HepG2 (cell line): Measurements from ENCODE around the gene ZKSCAN8. TPM values are rescaled to one million over a fixed set of nuclear protein-coding genes. Genes with fewer than 3 reads are reported as not detected.

Source experiments
- BRF2 ChIP-seq: sonication (generic); formaldehyde crosslinking; IDR thresholded peaks from 2 replicates; pipeline ENCODE4 v1.8.1; 2022; ENCODE audit warnings: mild to moderate bottlenecking, missing genetic modification reagents
- HOXA3 ChIP-seq: sonication (generic); formaldehyde crosslinking; IDR thresholded peaks from 2 replicates; pipeline ENCODE4 v1.5.0; 2020; ENCODE audit warnings: missing genetic modification reagents
- ISL2 ChIP-seq: sonication (generic); formaldehyde crosslinking; IDR thresholded peaks from 2 replicates; pipeline ENCODE4 v1.5.0; 2020; ENCODE audit warnings: missing genetic modification reagents
- LRRFIP1 ChIP-seq: sonication (generic); formaldehyde crosslinking; conservative IDR thresholded peaks from 2 replicates; pipeline ENCODE4 v1.4.0; 2020; ENCODE audit warnings: missing genetic modification reagents
- MATR3 ChIP-seq: sonication (generic); formaldehyde crosslinking; IDR thresholded peaks from 2 replicates; pipeline ENCODE4 v1.4.0; 2020; ENCODE audit warnings: missing genetic modification reagents
- PREB ChIP-seq: sonication (generic); formaldehyde crosslinking; IDR thresholded peaks from 2 replicates; pipeline ENCODE4 v1.4.0; 2020; ENCODE audit warnings: missing genetic modification reagents
- SKIL ChIP-seq: sonication (generic); formaldehyde crosslinking; IDR thresholded peaks from 2 replicates; pipeline ENCODE4 v1.8.0; 2022; ENCODE audit warnings: missing genetic modification reagents, mild to moderate bottlenecking, moderate library complexity, borderline replicate concordance
- SOX5 ChIP-seq: IDR thresholded peaks from 2 replicates; pipeline ENCODE4 v1.6.1; 2016; ENCODE audit warnings: borderline replicate concordance
- TMF1 ChIP-seq: sonication (generic); formaldehyde crosslinking; IDR thresholded peaks from 2 replicates; pipeline ENCODE4 v1.8.1; 2022; ENCODE audit warnings: low read depth, missing genetic modification reagents
- ZNF224 ChIP-seq: sonication (generic); formaldehyde crosslinking; IDR thresholded peaks from 2 replicates; pipeline ENCODE4 v1.5.0; 2020; ENCODE audit warnings: mild to moderate bottlenecking, missing genetic modification reagents
- polyA plus RNA-seq, 8 experiments: library from polyadenylated mRNA; depleted of rRNA in 3 of 8; stranded (reverse) in 7 of 8; unstranded in 1 of 8; fragments of >200 nt; fragmentation: Illumina TruSeq in 4 of 8; extraction: Trizol in 4 of 8; gene quantifications; 2 replicates each; pipeline versions ENCODE4 v1.2.1 to v1.2.3, GENCODE V29; 2011 to 2016; ENCODE audit warnings: low read depth in 4 of 8, missing spikeins in 1 of 8, mixed read lengths in 1 of 8; ENCODE audit not compliant: insufficient read depth in 1 of 8
- total RNA-seq, 5 experiments: library from RNA; depleted of rRNA; stranded (reverse); fragments of >200 nt; fragmentation: Illumina TruSeq; extraction: Trizol; gene quantifications; 2 replicates each; pipeline ENCODE4 v1.2.3, GENCODE V29; 2016; ENCODE audit warnings: low read depth in 1 of 5

ZKSCAN8 gene
- total and polyA plus RNA-seq, 2 of the 13 experiments (the other 11 are each of a cell fraction or from before 2014, with no cell fraction given), result 12.4 to 20.9 TPM

- TF ChIP-seq LRRFIP1 (CRISPR knock-in tag) (no peak), PREB (CRISPR knock-in tag) (no peak), ZNF224 (CRISPR knock-in tag) (no peak), MATR3 (CRISPR knock-in tag) (no peak), HOXA3 (CRISPR knock-in tag) (no peak), ISL2 (no peak), SKIL (CRISPR knock-in tag) (no peak), SOX5 (no peak), BRF2 (CRISPR knock-in tag) (no peak), TMF1 (CRISPR knock-in tag) (no peak)
- TF ChIP-seq, all 625 proteins: peak for 0
Observed at GRCh38 chr6:28140616-28141015, 1.1 kb upstream of the ZKSCAN8 start (continued).
